HepG2 (cell line): ENCODE data around the gene DOCK10.

Experiments used
- EZH2 ChIP-seq: conservative IDR thresholded peaks from 2 replicates; pipeline ENCODE4 v1.6.1; 2012; ENCODE audit warnings: mild to moderate bottlenecking, low read depth, low read length, moderate library complexity
- NR2F1 ChIP-seq, 2 experiments: fragments of 450-650 bp in 1 of 2; formaldehyde crosslinking in 1 of 2; IDR thresholded peaks; 2 replicates each; pipeline versions ENCODE4 v1.5.0 to v1.6.1; 2016 to 2020; ENCODE audit warnings: mild to moderate bottlenecking in 1 of 2, missing compliant biosample characterization in 1 of 2, missing genetic modification reagents in 1 of 2, moderate library complexity in 1 of 2
- RAD21 ChIP-seq: fragments of 450-650 bp; formaldehyde crosslinking; IDR thresholded peaks from 2 replicates; pipeline ENCODE4 v1.5.0; 2020; ENCODE audit warnings: mild to moderate bottlenecking
- TAF15 ChIP-seq: fragments of 200-400 bp; formaldehyde crosslinking; IDR thresholded peaks from one replicate; pipeline ENCODE4 v1.6.1; 2018; ENCODE audit warnings: mild to moderate bottlenecking, low read depth, low read length; ENCODE audit not compliant: poor library complexity, severe bottlenecking
- ZNF143 ChIP-seq: sonication (generic); formaldehyde crosslinking; IDR thresholded peaks from 2 replicates; pipeline ENCODE4 v1.4.0; 2020; ENCODE audit warnings: missing genetic modification reagents
- TF ChIP-seq, protein P1 (sequence below): sonication (generic); formaldehyde crosslinking; IDR thresholded peaks from 2 replicates; pipeline ENCODE4 v1.5.0; 2020; ENCODE audit warnings: mild to moderate bottlenecking, missing genetic modification reagents, moderate library complexity
- TF ChIP-seq, protein P2 (sequence below): sonication (generic); formaldehyde crosslinking; IDR thresholded peaks from 2 replicates; pipeline ENCODE4 v1.4.0; 2020; ENCODE audit warnings: mild to moderate bottlenecking, low read depth, missing genetic modification reagents

DNA sequence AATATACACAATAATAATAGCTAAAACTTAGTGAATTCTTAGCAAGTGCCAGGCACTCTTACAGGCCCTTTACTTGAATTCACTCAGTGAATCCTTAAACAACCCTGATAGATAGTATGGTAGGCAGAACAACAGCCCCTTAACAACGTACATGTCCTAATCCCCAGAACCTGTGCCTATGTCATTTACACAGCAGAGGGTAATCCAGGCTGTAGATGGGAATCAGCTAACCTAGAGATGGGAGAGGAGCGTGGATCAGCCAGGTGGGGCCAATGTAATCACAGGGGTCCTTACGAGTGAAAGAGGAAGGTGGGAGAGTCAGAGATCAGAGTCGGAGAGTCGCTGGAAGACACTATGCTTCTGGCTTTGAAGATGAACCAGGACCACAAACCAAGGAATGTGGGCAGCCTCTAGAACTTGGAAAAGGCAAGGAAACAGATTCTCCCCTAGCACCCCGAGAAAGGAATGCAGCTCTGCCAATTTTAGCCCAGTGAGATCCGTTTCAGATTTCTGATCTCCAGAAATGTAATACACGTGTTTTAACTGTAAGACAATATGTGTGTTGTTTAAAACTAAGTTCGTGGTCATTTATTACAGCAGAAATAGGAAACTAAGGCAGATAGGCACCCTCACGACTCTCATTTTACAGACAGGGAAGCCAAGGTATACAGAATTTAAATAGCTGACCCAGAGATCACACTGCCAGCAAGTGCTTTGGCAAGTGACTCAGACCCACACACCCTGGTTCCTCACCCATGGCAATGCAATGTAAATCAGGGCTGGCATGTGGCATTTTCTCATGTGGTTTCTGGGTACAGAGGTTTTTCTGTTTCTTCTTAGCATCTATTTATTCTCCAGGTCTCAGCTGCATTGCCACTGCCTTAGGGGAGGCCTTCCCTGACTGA is 68.9 kb downstream of the DOCK10 start:
- TF ChIP-seq, protein P1, sequence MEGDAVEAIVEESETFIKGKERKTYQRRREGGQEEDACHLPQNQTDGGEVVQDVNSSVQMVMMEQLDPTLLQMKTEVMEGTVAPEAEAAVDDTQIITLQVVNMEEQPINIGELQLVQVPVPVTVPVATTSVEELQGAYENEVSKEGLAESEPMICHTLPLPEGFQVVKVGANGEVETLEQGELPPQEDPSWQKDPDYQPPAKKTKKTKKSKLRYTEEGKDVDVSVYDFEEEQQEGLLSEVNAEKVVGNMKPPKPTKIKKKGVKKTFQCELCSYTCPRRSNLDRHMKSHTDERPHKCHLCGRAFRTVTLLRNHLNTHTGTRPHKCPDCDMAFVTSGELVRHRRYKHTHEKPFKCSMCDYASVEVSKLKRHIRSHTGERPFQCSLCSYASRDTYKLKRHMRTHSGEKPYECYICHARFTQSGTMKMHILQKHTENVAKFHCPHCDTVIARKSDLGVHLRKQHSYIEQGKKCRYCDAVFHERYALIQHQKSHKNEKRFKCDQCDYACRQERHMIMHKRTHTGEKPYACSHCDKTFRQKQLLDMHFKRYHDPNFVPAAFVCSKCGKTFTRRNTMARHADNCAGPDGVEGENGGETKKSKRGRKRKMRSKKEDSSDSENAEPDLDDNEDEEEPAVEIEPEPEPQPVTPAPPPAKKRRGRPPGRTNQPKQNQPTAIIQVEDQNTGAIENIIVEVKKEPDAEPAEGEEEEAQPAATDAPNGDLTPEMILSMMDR = no peak
- TF ChIP-seq ZNF143 (CRISPR knock-in tag) = no peak
- no peak for TF ChIP-seq TAF15
- no peak for TF ChIP-seq NR2F1 (CRISPR knock-in tag; IDR thresholded peaks at IDR 0.05)
- no peak for TF ChIP-seq RAD21 (CRISPR knock-in tag)
- no peak for TF ChIP-seq EZH2
- TF ChIP-seq, protein P2, sequence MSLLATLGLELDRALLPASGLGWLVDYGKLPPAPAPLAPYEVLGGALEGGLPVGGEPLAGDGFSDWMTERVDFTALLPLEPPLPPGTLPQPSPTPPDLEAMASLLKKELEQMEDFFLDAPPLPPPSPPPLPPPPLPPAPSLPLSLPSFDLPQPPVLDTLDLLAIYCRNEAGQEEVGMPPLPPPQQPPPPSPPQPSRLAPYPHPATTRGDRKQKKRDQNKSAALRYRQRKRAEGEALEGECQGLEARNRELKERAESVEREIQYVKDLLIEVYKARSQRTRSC = no peak
